SK-N-SH (cell line): ENCODE results near the gene MON1B. TPM values are rescaled to one million over a fixed set of nuclear protein-coding genes. Genes with fewer than 3 reads are reported as not detected.

Experiments
- CTCF ChIA-PET: fragments of 300-600, 350-600 bp; formaldehyde crosslinking; extraction: SDS; loops from one replicate; lab custom pipeline; 2021; lab: Yijun Ruan, JAX
- POLR2A ChIA-PET: fragments of 350-600 bp; sonication (Branson Sonifier 250); formaldehyde crosslinking; extraction: SDS; loops from one replicate; lab custom pipeline; 2020; ENCODE audit warnings: antibody characterized with exemption, inconsistent platforms; lab: Yijun Ruan, JAX
- DNase-seq: peaks from one replicate; pipeline ENCODE4 v3.0.0; 2012
- H2AFZ ChIP-seq: fragments of 200-600 bp; sonication (generic); 2 replicates; pipeline ENCODE4 v1.8.1; 2016; ENCODE audit warnings: antibody characterized with exemption, mild to moderate bottlenecking, low read depth
- H3F3A ChIP-seq: fragments of 200-600 bp; sonication (generic); replicated peaks from 2 replicates; pipeline ENCODE3; 2016; ENCODE audit warnings: antibody characterized with exemption, mild to moderate bottlenecking; ENCODE audit not compliant: insufficient read depth
- H3K27ac ChIP-seq, 2 experiments: fragments of 200-500 bp in 1 of 2; fragments of 200-600 bp in 1 of 2; sonication (Bioruptor generic) in 1 of 2; sonication (generic), shearing (Covaris generic) in 1 of 2; 2 replicates each; pipeline versions ENCODE4 v1.5.1 to v1.6.1; 2014 to 2016; ENCODE audit warnings: low read depth in 2 of 2, inconsistent platforms in 1 of 2, low read length in 1 of 2, mild to moderate bottlenecking in 1 of 2, mixed read lengths in 1 of 2
- H3K27me3 ChIP-seq: fragments of 200-600 bp; sonication (generic), shearing (Covaris generic); 2 replicates; pipeline ENCODE4 v1.6.1; 2016; ENCODE audit warnings: mixed run types; ENCODE audit not compliant: insufficient read depth
- H3K36me3 ChIP-seq, 2 experiments: fragments of 200-500 bp in 1 of 2; fragments of 200-600 bp in 1 of 2; sonication (Bioruptor generic) in 1 of 2; sonication (generic) in 1 of 2; replicated peaks in 1 of 2; 2 replicates each; pipeline versions ENCODE3 to v1.5.1; 2014 to 2016; ENCODE audit warnings: low read length in 1 of 2, mild to moderate bottlenecking in 1 of 2; ENCODE audit not compliant: insufficient read depth in 2 of 2, control insufficient read depth in 1 of 2
- H3K4me1 ChIP-seq, 2 experiments: fragments of 200-500 bp in 1 of 2; fragments of 200-600 bp in 1 of 2; sonication (Bioruptor generic) in 1 of 2; sonication (generic), shearing (Covaris generic) in 1 of 2; 2 replicates each; pipeline versions ENCODE4 v1.5.1 to v1.6.1; 2014 to 2016; ENCODE audit warnings: low read depth in 1 of 2, low read length in 1 of 2, mixed run types in 1 of 2; ENCODE audit not compliant: insufficient read depth in 2 of 2, control insufficient read depth in 1 of 2
- H3K4me2 ChIP-seq: fragments of 200-600 bp; sonication (generic), shearing (Covaris generic); 2 replicates; pipeline ENCODE4 v1.6.1; 2017; ENCODE audit warnings: mixed run types
- H3K4me3 ChIP-seq, 2 experiments: fragments of 200-500 bp in 1 of 2; fragments of 200-600 bp in 1 of 2; sonication (Bioruptor generic) in 1 of 2; sonication (generic), shearing (Covaris generic) in 1 of 2; 2 replicates each; pipeline versions ENCODE4 v1.5.1 to v1.8.1; 2014 to 2016; ENCODE audit warnings: low read depth in 2 of 2, inconsistent platforms in 1 of 2, low read length in 1 of 2, mild to moderate bottlenecking in 1 of 2, mixed read lengths in 1 of 2, moderate library complexity in 1 of 2
- H3K79me2 ChIP-seq: fragments of 200-600 bp; sonication (generic); 2 replicates; pipeline ENCODE4 v1.8.1; 2017; ENCODE audit warnings: mild to moderate bottlenecking; ENCODE audit not compliant: insufficient read depth
- H3K9ac ChIP-seq: fragments of 200-600 bp; sonication (generic); 2 replicates; pipeline ENCODE4 v1.6.1; 2017; ENCODE audit warnings: mixed run types
- H3K9me2 ChIP-seq: fragments of 200-600 bp; sonication (generic); 2 replicates; pipeline ENCODE4 v1.6.1; 2017; ENCODE audit warnings: mixed run types
- H3K9me3 ChIP-seq: fragments of 200-600 bp; sonication (generic); 2 replicates; pipeline ENCODE4 v1.6.1; 2017; ENCODE audit warnings: mixed run types, mild to moderate bottlenecking, moderate library complexity
- H4K20me1 ChIP-seq: fragments of 200-600 bp; sonication (generic); 2 replicates; pipeline ENCODE4 v1.6.1; 2017; ENCODE audit warnings: mild to moderate bottlenecking, mixed run types; ENCODE audit not compliant: insufficient read depth
- FOSL2 ChIP-seq: IDR thresholded peaks from 2 replicates; pipeline ENCODE4 v1.4.0; 2012; ENCODE audit warnings: low read depth, mild to moderate bottlenecking, moderate library complexity, borderline replicate concordance
- GATA2 ChIP-seq: sonication (generic); formaldehyde crosslinking; IDR thresholded peaks from 2 replicates; pipeline ENCODE4 v1.5.0; 2020; ENCODE audit warnings: mild to moderate bottlenecking, missing genetic modification reagents
- IRF3 ChIP-seq: fragments of 150-350 bp; IDR thresholded peaks from 2 replicates; pipeline ENCODE4 v1.6.1; 2016; ENCODE audit warnings: mild to moderate bottlenecking, low read depth, low read length
- JUND ChIP-seq: IDR thresholded peaks from 2 replicates; pipeline ENCODE4 v1.4.0; 2012
- MAX ChIP-seq: IDR thresholded peaks from 2 replicates; pipeline ENCODE4 v1.4.0; 2012; ENCODE audit warnings: low read depth
- MEF2A ChIP-seq: IDR thresholded peaks from 2 replicates; pipeline ENCODE4 v1.4.0; 2012; ENCODE audit warnings: low read depth, borderline replicate concordance
- RAD21 ChIP-seq: IDR thresholded peaks from 2 replicates; pipeline ENCODE4 v1.6.1; 2012; ENCODE audit warnings: mild to moderate bottlenecking, low read length
- RCOR1 ChIP-seq: fragments of 150-350 bp; IDR thresholded peaks from 2 replicates; pipeline ENCODE4 v1.6.1; 2017; ENCODE audit warnings: antibody characterized with exemption, low read length
- REST ChIP-seq: IDR thresholded peaks from 2 replicates; pipeline ENCODE4 v1.6.1; 2012; ENCODE audit warnings: mild to moderate bottlenecking, low read depth, low read length, moderate library complexity
- RFX5 ChIP-seq: IDR thresholded peaks from 2 replicates; pipeline ENCODE4 v1.6.1; 2012; ENCODE audit warnings: mild to moderate bottlenecking, improper control_type of control experiment, low read length
- SIN3A ChIP-seq: IDR thresholded peaks from 2 replicates; pipeline ENCODE4 v1.6.1; 2012; ENCODE audit warnings: low read depth, mild to moderate bottlenecking, low read length, moderate library complexity, borderline replicate concordance
- TAF1 ChIP-seq: IDR thresholded peaks from 2 replicates; pipeline ENCODE4 v1.6.1; 2012; ENCODE audit warnings: low read depth, mild to moderate bottlenecking, low read length, moderate library complexity, borderline replicate concordance
- TEAD4 ChIP-seq: IDR thresholded peaks from 2 replicates; pipeline ENCODE4 v1.4.0; 2012; ENCODE audit warnings: mild to moderate bottlenecking, borderline replicate concordance; ENCODE audit not compliant: insufficient read depth
- WGBS: methylation state at CpG from one replicate; pipeline ENCODE4 v1.1.6; 2017; ENCODE audit warnings: low lambda C conversion rate; 5-methylcytosine and 5-hydroxymethylcytosine counted together
- polyA plus RNA-seq, 3 experiments: library from polyadenylated mRNA; depleted of rRNA; stranded (reverse); fragments of >200 nt; gene quantifications; 2 replicates each; pipeline ENCODE4 v1.2.3, GENCODE V29; 2012

The MON1B gene
- polyA plus RNA-seq, 1 of the 3 experiments (the other 2 are of a cell fraction) = 16.9 TPM

- no peak for TF ChIP-seq SIN3A
Observed at GRCh38 chr16:77143364-77143763, 47.6 kb upstream of the MON1B start (continued).

- Histone ChIP-seq H4K20me1 (no peaks in the 10 kb centered on the region), H3F3A (no peaks in the 10 kb centered on the region), H3K27ac (no peak overlapping the region), H3K79me2 (no peaks in the 10 kb centered on the region), H3K27me3 (no peaks in the 10 kb centered on the region), H3K9me2 (no peaks in the 10 kb centered on the region), H2AFZ (no peak overlapping the region), H3K36me3 (no peaks in the 10 kb centered on the region), H3K9me3 (no peaks in the 10 kb centered on the region), H3K9ac (no peak overlapping the region), H3K4me2 (no peak overlapping the region), H3K4me3 (no peak overlapping the region), H3K4me1 (no peaks in the 10 kb centered on the region)
- DNase-seq = no peak
- CTCF ChIA-PET = interaction anchor here (1.5 kb wide), 1 partner anchor 24 kb away, joined by 3 read pairs; no protein-coding TSS in a partner anchor
- WGBS = 13% methylated on average over 4 of the region's 4 CpGs
- POLR2A ChIA-PET = no interaction called here
- TF ChIP-seq MEF2A = no peak
- no peak for TF ChIP-seq GATA2
- TF ChIP-seq TAF1 = no peak
- no peak for TF ChIP-seq IRF3
- no peak for TF ChIP-seq SIN3A
- no peak for TF ChIP-seq RAD21
- TF ChIP-seq FOSL2 = no peak
- TF ChIP-seq JUND = no peak
- TF ChIP-seq TEAD4 = no peak
- TF ChIP-seq MAX = no peak
- no peak for TF ChIP-seq REST
- no peak for TF ChIP-seq RFX5
- TF ChIP-seq RCOR1 = no peak
Observed at GRCh38 chr16:77148121-77148520, 42.9 kb upstream of the MON1B start.
